Pancreas (tissue), 10 donors: ENCODE data around the gene TECPR1. TPM values are rescaled to one million over a fixed set of nuclear protein-coding genes. Genes with fewer than 3 reads are reported as not detected.

Experiments
- ATAC-seq, 4 donors: fragments of 200-7000 bp; cut with Tn5 transposase; one replicate each; pipeline versions ENCODE4 v1.8.0 to v1.9.1; 2020; ENCODE audit warnings: mild to moderate bottlenecking in 4 of 4, moderate library complexity in 4 of 4
- DNase-seq, 6 donors: peaks; one replicate each; pipeline ENCODE4 v3.0.0-alpha.2; 2020
- FAIRE-seq: peaks from 2 replicates; lab custom pipeline; 2012; peaks lifted over from hg19 to GRCh38; lab: Jason Lieb, UNC
- H3K27ac ChIP-seq, 4 donors: fragments of 200-600 bp; sonication (generic); 1 replicate in 3 of 4; 2 replicates in 1 of 4; pipeline versions ENCODE4 v1.5.0 to v1.8.0; 2020
- H3K27me3 ChIP-seq, 4 donors: fragments of 200-600 bp; one replicate each; pipeline ENCODE4 v1.8.0; 2021
- H3K36me3 ChIP-seq, 3 donors: fragments of 200-600 bp; sonication (generic) in 1 of 3; one replicate each; pipeline versions ENCODE4 v1.5.0 to v1.8.0; 2020 to 2021
- H3K4me1 ChIP-seq, 3 donors: fragments of 200-600 bp; one replicate each; pipeline ENCODE4 v1.8.0; 2021
- H3K4me3 ChIP-seq, 4 donors: fragments of 200-600 bp; sonication (generic) in 2 of 4; one replicate each; pipeline versions ENCODE4 v1.5.0 to v1.8.0; 2020 to 2021
- H3K9me3 ChIP-seq, 4 donors: fragments of 200-600 bp; one replicate each; pipeline ENCODE4 v1.8.0; 2021
- WGBS, 2 donors: extraction: QIAGEN DNeasy Blood & Tissue Kit; methylation state at CpG; one replicate each; pipeline ENCODE4 v1.1.7; 2013; 5-methylcytosine and 5-hydroxymethylcytosine counted together
- intact Hi-C, 3 donors: fragments of 100-400 bp; cut with DNase I; formaldehyde crosslinking; loops; one replicate each; pipeline versions ENCODE4 v1.11.1 to v1.14.2; 2022
- polyA plus RNA-seq, 2 donors: library from polyadenylated mRNA; stranded (reverse); fragments of 200-250 nt; gene quantifications; one replicate each; pipeline ENCODE4 v1.2.3, GENCODE V29; 2013
- total RNA-seq, 6 donors: library from RNA; stranded (reverse); fragmentation: NEBNext Ultra II Directional in 4 of 6; extraction: Animal tissue kit (Norgen Biotek cat#: 25700) in 4 of 6; gene quantifications; one replicate each; pipeline versions ENCODE4 v1.2.1 to v1.2.4, GENCODE V29; 2021 to 2023
- TF ChIP-seq, protein P1 (sequence below), 4 donors: fragments of 200-600 bp; sonication (generic) in 3 of 4; IDR thresholded peaks; one replicate each; pipeline versions ENCODE4 v1.5.0 to v1.8.0; 2021; ENCODE audit warnings: antibody characterized with exemption in 4 of 4
- donor health status: healthy with polysubstance abuse.
- donor health status: DM: no; HTN: no; CAD: no; lungs with moderate emphysema.
- donor health status: DM: no; HTN: no; CAD: no.
- donor health status: control.
- donor health status: control.
- donor health status: Bipolar disorder and iron deficiency.
- donor health status: DM: yes; HTN: yes; CAD: no.
- donor health status: DM: no; HTN: no; CAD: no.
- donor health status: DM: no; HTN: no; CAD: no.
- donor health status: DM: yes; HTN: yes; CAD: no.

The TECPR1 gene
- total and polyA plus RNA-seq, 8 donors, result 12.5 to 36.3 (median 20.0) TPM

DNA sequence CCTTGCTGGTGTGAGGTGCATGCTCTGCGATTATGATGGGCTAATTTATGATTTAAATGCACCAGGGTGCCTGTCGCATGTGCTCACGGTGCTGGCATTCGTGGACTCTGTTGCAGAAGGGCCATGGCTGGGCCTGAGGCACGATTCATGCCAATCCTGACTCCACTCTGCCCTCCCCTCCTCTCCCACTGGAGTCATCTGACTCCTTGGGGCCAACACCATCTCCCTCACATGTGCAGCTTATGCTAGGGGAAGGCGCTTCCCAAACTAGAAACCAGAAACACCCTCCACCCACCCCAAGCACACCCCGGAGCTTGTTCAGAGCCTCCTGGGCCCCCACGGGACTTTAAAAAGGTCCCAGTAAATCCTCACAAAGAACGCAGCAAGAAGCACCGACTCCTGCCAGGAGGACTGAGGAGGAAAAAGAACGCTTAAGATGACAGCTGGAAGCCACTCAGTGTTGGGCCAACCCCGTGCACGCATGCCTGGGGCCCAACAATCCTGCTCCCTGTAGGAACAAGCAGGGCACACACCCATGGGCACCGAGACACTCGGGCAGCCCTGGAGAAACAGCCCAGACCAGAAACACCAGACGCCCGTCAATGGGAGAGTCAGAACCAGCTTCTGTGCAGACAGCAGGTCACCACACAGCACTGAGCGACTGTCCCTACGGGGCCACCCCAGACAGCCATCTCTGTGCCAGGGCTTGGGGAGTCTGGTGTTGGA is 43.6 kb upstream of the TECPR1 start:
- WGBS, 2 donors, result 83 to 85% methylated on average over 19 of the region's 19 CpGs
- intact Hi-C loops, result loop anchor here in 2 of 3 donors (5.0 to 10.0 kb wide), 2 partner anchors 109 to 112 kb away; partner anchors contain the start of gene BAIAP2L1 (in 1 of the 2)
- no peak overlapping the region for H3K4me3 ChIP-seq
- H3K27ac ChIP-seq, result no peak overlapping the region
- peaks cover 0 to 3% (median 0%) of the 10 kb centered on the region in 3 donors for H3K4me1 ChIP-seq
- no peaks in the 10 kb centered on the region for H3K9me3 ChIP-seq
- no peak for ATAC-seq
- TF ChIP-seq, protein P1, sequence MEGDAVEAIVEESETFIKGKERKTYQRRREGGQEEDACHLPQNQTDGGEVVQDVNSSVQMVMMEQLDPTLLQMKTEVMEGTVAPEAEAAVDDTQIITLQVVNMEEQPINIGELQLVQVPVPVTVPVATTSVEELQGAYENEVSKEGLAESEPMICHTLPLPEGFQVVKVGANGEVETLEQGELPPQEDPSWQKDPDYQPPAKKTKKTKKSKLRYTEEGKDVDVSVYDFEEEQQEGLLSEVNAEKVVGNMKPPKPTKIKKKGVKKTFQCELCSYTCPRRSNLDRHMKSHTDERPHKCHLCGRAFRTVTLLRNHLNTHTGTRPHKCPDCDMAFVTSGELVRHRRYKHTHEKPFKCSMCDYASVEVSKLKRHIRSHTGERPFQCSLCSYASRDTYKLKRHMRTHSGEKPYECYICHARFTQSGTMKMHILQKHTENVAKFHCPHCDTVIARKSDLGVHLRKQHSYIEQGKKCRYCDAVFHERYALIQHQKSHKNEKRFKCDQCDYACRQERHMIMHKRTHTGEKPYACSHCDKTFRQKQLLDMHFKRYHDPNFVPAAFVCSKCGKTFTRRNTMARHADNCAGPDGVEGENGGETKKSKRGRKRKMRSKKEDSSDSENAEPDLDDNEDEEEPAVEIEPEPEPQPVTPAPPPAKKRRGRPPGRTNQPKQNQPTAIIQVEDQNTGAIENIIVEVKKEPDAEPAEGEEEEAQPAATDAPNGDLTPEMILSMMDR (IDR thresholded peaks at IDR 0.05), result no peak
- no peaks in the 10 kb centered on the region for H3K27me3 ChIP-seq
- FAIRE-seq, result no peak
- peaks cover 0 to 27% (median 13%) of the 10 kb centered on the region in 3 donors for H3K36me3 ChIP-seq
- peak in 1 of 6 donors; percentile 49 for DNase-seq

GRCh38 chr7:98294798-98295382 is 42.9 kb upstream of the TECPR1 start:
- Histone ChIP-seq H3K27me3 (no peaks in the 10 kb centered on the region), H3K9me3 (no peaks in the 10 kb centered on the region), H3K27ac (peak overlapping the region in 1 of 4 donors; percentile 2), H3K36me3 (peaks cover 0 to 27% (median 13%) of the 10 kb centered on the region in 3 donors), H3K4me1 (peaks cover 0 to 3% (median 0%) of the 10 kb centered on the region in 3 donors), H3K4me3 (no peak overlapping the region)
- 23 to 25% methylated on average over 13 to 14 of the region's 14 CpGs for WGBS, 2 donors
- DNase-seq (peak; percentile 63 to 89 (median 76)), ATAC-seq (peak; percentile 68 to 90 (median 88)), FAIRE-seq (no peak)
- TF ChIP-seq, protein P1 (IDR thresholded peaks at IDR 0.05), result peak; percentile 39 to 66 (median 48)
- intact Hi-C loops, result loop anchor here in 2 of 3 donors (5.0 to 10.0 kb wide), 2 partner anchors 110 to 112 kb away; partner anchors contain the start of gene BAIAP2L1 (in 1 of the 2)

DNA sequence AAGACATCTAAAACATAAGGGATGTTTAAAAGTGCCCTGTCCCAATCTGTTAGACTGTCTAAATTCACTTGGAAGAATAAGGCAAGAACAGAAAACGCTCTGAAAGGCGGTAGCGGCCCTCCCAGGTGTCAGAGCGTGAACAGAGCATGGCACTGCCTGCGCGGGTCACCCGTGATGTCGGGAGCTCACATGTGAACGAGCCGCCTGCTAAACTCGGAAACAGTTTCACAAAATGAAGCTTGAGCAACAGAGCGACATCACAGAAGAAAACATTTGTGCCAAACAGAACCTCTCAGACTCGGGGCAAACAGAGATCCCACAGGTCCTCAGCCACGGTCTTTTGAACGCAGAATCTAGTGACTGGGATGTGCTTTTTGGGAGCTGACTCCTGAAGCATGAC is 42.3 kb upstream of the TECPR1 start:
- intact Hi-C loops, result loop anchor here in 1 of 3 donors (10.0 kb wide), 1 partner anchor 110 kb away; the partner anchor contains the start of gene BAIAP2L1
- DNase-seq, result peak in 1 of 6 donors; percentile 23
- TF ChIP-seq, protein P1 (IDR thresholded peaks at IDR 0.05), result no peak
- 77 to 80% methylated on average over 15 of the region's 15 CpGs for WGBS, 2 donors
- H3K27ac ChIP-seq, result peak overlapping the region in 1 of 4 donors; percentile 2
- H3K36me3 ChIP-seq, result peaks cover 0 to 27% (median 13%) of the 10 kb centered on the region in 3 donors
- no peak for FAIRE-seq
- no peaks in the 10 kb centered on the region for H3K27me3 ChIP-seq
- ATAC-seq, result no peak
- H3K4me1 ChIP-seq, result peaks cover 0 to 3% (median 2%) of the 10 kb centered on the region in 3 donors
- H3K9me3 ChIP-seq, result no peaks in the 10 kb centered on the region
- no peak overlapping the region for H3K4me3 ChIP-seq

- DNase-seq (peak in 1 of 6 donors; percentile 62), FAIRE-seq (no peak), ATAC-seq (no peak)
- intact Hi-C loops, result loop anchor here in 1 of 3 donors (10.0 kb wide), 1 partner anchor 111 kb away; the partner anchor contains the start of gene BAIAP2L1
- Histone ChIP-seq H3K4me3 (no peak overlapping the region), H3K36me3 (peaks cover 0 to 27% (median 13%) of the 10 kb centered on the region in 3 donors), H3K27ac (no peak overlapping the region), H3K27me3 (no peaks in the 10 kb centered on the region), H3K9me3 (no peaks in the 10 kb centered on the region), H3K4me1 (peaks cover 0 to 7% (median 5%) of the 10 kb centered on the region in 3 donors)
- TF ChIP-seq, protein P1 (IDR thresholded peaks at IDR 0.05), result no peak
- 79 to 87% methylated on average over 13 of the region's 13 CpGs for WGBS, 2 donors
Observed at GRCh38 chr7:98293746-98294145, 41.7 kb upstream of the TECPR1 start.
